ENCODE data around the gene ZC3H18. TPM values are rescaled to one million over a fixed set of nuclear protein-coding genes. Genes with fewer than 3 reads are reported as not detected.

ZC3H18 gene
- total RNA-seq, 1 donor: 17.7 TPM

GRCh38 chr16:88640498-88641247 lies 70.5 kb downstream of the ZC3H18 start:
- TF ChIP-seq CTCF (IDR thresholded peaks at IDR 0.05; ENCODE audit: insufficient read depth, low read depth, low read length): no peak
- no peak overlapping the region for H3K4me3 ChIP-seq (ENCODE audit: low read depth, low read length)
- no peak for DNase-seq (ENCODE audit: low read depth)

DNA sequence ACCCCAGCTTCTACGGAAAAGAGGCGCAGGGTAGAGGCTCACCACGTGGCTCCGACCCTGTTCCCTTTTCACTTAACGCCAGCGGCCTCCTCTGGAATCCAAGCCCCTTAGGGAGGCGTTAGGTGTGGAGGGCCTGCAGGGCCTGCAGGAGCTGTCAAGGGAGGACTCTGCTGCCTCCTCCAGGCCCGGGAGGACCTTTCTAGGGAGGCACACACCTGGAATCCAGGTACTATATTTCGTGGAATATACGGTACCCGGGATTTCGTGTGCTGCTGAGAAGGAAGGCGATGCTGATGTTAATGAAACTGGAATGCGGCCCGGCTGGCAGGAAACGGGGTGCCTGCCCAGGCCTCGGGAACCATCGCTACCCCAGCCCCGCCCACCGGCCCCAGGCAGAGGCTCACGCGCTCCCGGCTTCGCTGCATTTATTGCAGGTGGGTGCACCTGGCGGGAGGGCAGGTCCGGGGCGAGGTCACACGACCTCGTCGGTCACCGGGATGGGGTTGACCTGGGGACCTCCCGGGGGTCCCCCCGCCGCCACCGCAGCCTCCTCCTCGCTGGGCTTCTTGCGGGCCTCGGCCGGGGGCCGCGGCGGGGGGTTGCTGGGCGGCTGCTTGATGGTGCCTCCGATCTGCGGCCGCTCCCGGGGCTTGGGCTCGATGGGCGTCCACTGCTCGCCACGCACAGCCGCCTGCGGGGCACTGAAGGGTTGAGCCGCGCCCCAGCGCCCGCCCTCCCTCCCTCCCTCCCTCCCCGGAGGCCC lies 72.9 kb downstream of the ZC3H18 start:
- no peak for DNase-seq (ENCODE audit: low read depth)
- H3K4me3 ChIP-seq (ENCODE audit: low read depth, low read length): no peak overlapping the region

DNA sequence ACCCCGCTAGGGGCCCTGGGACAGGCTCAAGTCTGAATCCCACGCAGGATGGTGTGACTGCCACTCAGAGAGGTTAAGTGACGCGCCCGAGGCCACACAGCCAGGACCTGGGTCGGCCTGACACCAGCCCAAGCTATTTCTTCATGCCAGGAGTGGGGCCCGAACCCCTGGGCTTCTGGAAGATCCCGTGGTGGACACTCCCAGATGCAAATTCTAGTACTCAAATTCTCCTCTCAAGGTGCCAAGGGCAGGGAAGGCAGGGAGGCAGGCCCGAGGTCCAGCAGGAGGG lies 73.4 kb downstream of the ZC3H18 start:
- H3K4me3 ChIP-seq (ENCODE audit: low read depth, low read length): no peak overlapping the region
- DNase-seq (ENCODE audit: low read depth): no peak
- no peak for TF ChIP-seq CTCF (IDR thresholded peaks at IDR 0.05; ENCODE audit: insufficient read depth, low read depth, low read length)

More for the DNA sequence above, 72.9 kb downstream of the ZC3H18 start:
- no peak for TF ChIP-seq CTCF (IDR thresholded peaks at IDR 0.05; ENCODE audit: insufficient read depth, low read depth, low read length)

DNA sequence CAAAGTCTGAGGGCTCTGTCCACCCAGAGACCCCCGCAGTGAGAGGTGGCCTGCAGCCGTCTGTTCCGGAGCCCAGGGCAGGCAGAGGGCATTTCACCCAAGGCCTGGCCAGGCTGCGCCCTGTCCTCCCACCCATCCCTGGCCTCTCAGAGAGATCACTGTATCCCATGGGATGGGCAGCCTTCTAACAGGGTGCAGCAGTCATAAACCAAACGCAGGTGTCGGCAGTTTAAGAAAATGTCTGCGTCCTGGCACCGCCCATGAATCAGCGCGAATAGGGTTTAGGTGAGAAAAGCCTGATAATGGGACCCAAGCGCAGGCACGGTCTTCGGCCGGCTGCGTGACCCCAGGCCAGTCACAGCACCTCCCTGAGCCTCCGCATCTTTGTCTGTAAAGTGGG lies 75.3 kb downstream of the ZC3H18 start:
- DNase-seq (ENCODE audit: low read depth): no peak
- H3K4me3 ChIP-seq (ENCODE audit: low read depth, low read length): no peak overlapping the region
- no peak for TF ChIP-seq CTCF (IDR thresholded peaks at IDR 0.05; ENCODE audit: insufficient read depth, low read depth, low read length)

DNA sequence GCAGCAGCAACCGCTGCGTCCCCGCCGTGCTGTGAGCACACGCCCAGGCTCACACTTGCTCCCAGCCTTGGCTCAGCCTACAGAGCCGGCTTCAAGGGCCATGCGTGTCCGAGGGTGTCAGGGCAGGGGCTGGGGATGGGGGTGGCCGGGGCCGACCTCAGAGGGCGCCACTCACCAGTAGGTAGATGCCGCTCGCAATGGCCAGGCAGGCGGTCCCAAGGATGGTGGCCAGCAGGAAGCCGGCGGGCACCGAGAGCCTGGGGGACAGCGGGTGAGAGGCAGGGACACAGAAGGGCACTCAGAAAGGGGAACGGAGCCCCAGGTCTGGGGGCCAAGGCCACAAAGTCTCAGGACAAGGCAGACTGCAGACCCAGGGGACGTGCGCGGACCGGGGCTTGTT lies 75.7 kb downstream of the ZC3H18 start:
- H3K4me3 ChIP-seq (ENCODE audit: low read depth, low read length): no peak overlapping the region
- no peak for TF ChIP-seq CTCF (IDR thresholded peaks at IDR 0.05; ENCODE audit: insufficient read depth, low read depth, low read length)
- DNase-seq (ENCODE audit: low read depth): no peak

- no peak for TF ChIP-seq CTCF (IDR thresholded peaks at IDR 0.05; ENCODE audit: insufficient read depth, low read depth, low read length)
- H3K4me3 ChIP-seq (ENCODE audit: low read depth, low read length): no peak overlapping the region
Measured at GRCh38 chr16:88646345-88647034, 76.3 kb downstream of the ZC3H18 start.

More at GRCh38 chr16:88646345-88647034, 76.3 kb downstream of the ZC3H18 start:
- no peak for DNase-seq (ENCODE audit: low read depth)
